Measurements from ENCODE around the gene ZMIZ2.
"Not testable (repeated sequence)": the region's sequence is repeated elsewhere in the genome, so short reads cannot be mapped to it uniquely, and the experiment has no call there.

ZMIZ2 gene

GRCh38 chr7:44748045-44748947 lies at the start of gene ZMIZ2:
Gene ZMIZ2 (plus strand): TSS chr7:44748847. CDS start chr7:44756250, 7,403 bp downstream.
- peak; percentile 85 for DNase-seq (ENCODE audit: low read depth)

GRCh38 chr7:44699598-44699997 lies 49.0 kb upstream of the ZMIZ2 start:
- DNase-seq (ENCODE audit: low read depth), result not testable (repeated sequence)

GRCh38 chr7:44700322-44700721 lies 48.3 kb upstream of the ZMIZ2 start:
- DNase-seq (ENCODE audit: low read depth), result no peak

GRCh38 chr7:44703391-44703790 lies 45.3 kb upstream of the ZMIZ2 start:
- not testable (repeated sequence) for DNase-seq (ENCODE audit: low read depth)

GRCh38 chr7:44703921-44704320 lies 44.7 kb upstream of the ZMIZ2 start:
- DNase-seq (ENCODE audit: low read depth), result no peak

GRCh38 chr7:44705434-44705833 lies 43.2 kb upstream of the ZMIZ2 start:
- no peak for DNase-seq (ENCODE audit: low read depth)

GRCh38 chr7:44706788-44707557 lies 41.7 kb upstream of the ZMIZ2 start:
- DNase-seq (ENCODE audit: low read depth), result no peak

- DNase-seq (ENCODE audit: low read depth), result no peak
These were observed 41.0 kb upstream of the ZMIZ2 start for GRCh38 chr7:44707558-44708230.

- DNase-seq (ENCODE audit: low read depth), result no peak
These were observed 39.4 kb upstream of the ZMIZ2 start for GRCh38 chr7:44709011-44709915.

GRCh38 chr7:44709945-44710596 lies 38.6 kb upstream of the ZMIZ2 start:
- DNase-seq (ENCODE audit: low read depth), result no peak

- DNase-seq (ENCODE audit: low read depth), result no peak
These were observed 37.1 kb upstream of the ZMIZ2 start for GRCh38 chr7:44711528-44711927.

GRCh38 chr7:44712012-44712411 lies 36.6 kb upstream of the ZMIZ2 start:
- DNase-seq (ENCODE audit: low read depth), result no peak

- no peak for DNase-seq (ENCODE audit: low read depth)
These were observed 35.5 kb upstream of the ZMIZ2 start for GRCh38 chr7:44713141-44713540.

- no peak for DNase-seq (ENCODE audit: low read depth)
These were observed 34.8 kb upstream of the ZMIZ2 start for GRCh38 chr7:44713680-44714335.

- no peak for DNase-seq (ENCODE audit: low read depth)
These were observed 32.4 kb upstream of the ZMIZ2 start for GRCh38 chr7:44716205-44716604.

GRCh38 chr7:44720301-44720700 lies 28.3 kb upstream of the ZMIZ2 start:
- DNase-seq (ENCODE audit: low read depth), result no peak

GRCh38 chr7:44724276-44724675 lies 24.4 kb upstream of the ZMIZ2 start:
- no peak for DNase-seq (ENCODE audit: low read depth)

GRCh38 chr7:44726250-44726649 lies 22.4 kb upstream of the ZMIZ2 start:
- DNase-seq (ENCODE audit: low read depth), result not testable (repeated sequence)

- DNase-seq (ENCODE audit: low read depth), result no peak
These were observed 21.3 kb upstream of the ZMIZ2 start for GRCh38 chr7:44727158-44727936.

- DNase-seq (ENCODE audit: low read depth), result no peak
These were observed 20.7 kb upstream of the ZMIZ2 start for GRCh38 chr7:44727937-44728262.
